ENCODE results near the gene KCNK16.

Gene KCNK16

DNA sequence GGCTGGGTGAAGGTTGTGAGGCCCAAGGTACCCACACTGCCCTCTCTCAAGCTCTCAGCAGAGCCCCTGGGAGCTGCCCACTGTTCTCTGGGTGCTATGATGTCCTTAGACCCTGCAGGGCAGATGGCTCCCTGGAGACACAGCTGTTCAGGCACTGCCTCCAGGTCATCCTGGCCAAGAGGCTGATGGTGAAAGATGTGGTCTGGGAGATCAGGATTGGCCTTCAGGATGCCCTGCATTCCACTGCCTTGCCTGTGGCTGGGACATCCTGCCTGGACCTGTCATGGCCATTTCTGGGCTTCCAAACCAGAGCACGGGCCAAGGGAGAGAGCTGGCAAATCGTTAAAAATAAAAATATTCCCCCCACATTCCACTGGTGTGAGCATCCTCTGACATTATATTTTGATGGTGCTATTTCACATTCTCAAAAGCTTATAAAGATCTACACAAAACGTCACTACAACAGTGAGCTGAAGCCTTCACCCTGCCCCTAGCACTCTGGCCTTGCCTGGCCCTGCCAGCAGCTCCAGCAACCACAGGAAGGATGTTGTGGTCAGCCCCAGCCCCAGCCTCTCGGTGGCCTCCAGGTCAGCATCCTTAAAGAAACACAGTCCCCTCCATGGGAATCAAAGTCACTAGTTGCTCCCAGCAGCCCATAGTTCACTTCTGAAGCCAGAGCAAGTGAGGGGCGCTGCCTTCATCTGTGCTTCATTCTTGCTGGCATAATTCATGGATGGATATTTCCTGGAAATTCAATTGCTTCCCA, 13.5 kb upstream of the KCNK16 start:
- TF ChIP-seq, protein P1, sequence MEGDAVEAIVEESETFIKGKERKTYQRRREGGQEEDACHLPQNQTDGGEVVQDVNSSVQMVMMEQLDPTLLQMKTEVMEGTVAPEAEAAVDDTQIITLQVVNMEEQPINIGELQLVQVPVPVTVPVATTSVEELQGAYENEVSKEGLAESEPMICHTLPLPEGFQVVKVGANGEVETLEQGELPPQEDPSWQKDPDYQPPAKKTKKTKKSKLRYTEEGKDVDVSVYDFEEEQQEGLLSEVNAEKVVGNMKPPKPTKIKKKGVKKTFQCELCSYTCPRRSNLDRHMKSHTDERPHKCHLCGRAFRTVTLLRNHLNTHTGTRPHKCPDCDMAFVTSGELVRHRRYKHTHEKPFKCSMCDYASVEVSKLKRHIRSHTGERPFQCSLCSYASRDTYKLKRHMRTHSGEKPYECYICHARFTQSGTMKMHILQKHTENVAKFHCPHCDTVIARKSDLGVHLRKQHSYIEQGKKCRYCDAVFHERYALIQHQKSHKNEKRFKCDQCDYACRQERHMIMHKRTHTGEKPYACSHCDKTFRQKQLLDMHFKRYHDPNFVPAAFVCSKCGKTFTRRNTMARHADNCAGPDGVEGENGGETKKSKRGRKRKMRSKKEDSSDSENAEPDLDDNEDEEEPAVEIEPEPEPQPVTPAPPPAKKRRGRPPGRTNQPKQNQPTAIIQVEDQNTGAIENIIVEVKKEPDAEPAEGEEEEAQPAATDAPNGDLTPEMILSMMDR (IDR thresholded peaks at IDR 0.05; ENCODE audit: insufficient read depth, low read depth, low read length, missing control alignments): no peak
- no peak overlapping the region for H3K4me3 ChIP-seq (ENCODE audit: low read depth, low read length)
- DNase-seq (ENCODE audit: low read depth): peak; percentile 37

DNA sequence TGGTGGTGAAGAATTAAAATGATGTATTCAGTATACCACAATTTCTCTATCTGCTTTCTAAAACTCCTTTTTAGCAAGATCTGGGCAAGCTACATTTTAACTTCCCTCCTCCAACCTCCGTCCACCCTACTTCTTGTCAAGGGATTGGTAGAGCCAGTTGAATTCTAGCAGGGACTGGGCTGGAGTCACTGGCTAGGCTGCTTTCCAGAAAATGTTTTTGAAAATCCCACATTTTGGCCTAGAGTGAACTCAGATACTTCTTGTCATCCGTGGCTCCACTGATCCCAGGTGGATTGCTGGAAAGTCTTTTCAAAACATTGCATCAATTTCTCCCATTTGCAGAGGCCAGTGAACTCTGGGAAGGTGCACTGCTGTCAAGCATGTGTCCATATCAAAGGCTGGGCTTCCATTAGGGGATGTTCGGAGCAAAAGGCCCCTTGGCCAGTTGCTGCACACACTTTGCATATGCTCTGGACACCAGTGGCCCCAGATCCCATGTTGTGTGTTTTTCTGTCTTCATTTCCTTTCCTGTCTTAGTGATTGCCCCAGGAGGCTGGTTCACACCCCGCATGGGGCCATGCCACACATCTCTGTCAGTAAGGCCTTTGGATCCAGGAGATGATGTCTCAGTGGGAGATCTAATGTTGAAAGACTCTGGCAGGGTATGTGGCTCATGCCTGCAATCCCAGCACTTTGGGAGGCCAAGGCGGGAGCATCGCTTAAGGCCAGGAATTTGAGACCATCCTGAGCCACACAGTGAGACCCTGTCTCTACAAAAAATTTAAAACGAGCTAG, 11.3 kb upstream of the KCNK16 start:
- TF ChIP-seq, protein P1 (IDR thresholded peaks at IDR 0.05; ENCODE audit: insufficient read depth, low read depth, low read length, missing control alignments): no peak
- DNase-seq (ENCODE audit: low read depth): no peak
- no peak overlapping the region for H3K4me3 ChIP-seq (ENCODE audit: low read depth, low read length)

DNA sequence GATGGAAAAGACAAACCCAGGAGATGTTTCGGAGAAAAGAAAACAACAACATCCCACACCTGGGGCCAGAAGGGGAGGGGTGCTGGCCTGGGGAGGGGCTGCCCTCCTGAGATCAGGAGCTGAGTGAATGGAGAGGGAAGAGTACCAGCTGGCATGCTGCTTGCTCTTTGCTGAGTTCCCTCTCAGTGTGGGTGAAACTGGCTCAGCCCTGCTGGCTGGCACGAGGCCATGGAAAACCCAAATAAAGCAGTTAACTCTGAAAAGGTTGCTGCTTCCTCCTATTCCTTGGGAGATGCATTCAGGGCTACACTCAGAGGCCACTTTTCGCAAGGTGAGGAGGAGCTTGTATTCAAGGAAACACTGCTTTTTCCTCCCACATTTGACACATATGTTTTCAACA, 8.0 kb upstream of the KCNK16 start:
- no peak for DNase-seq (ENCODE audit: low read depth)
- TF ChIP-seq, protein P1 (IDR thresholded peaks at IDR 0.05; ENCODE audit: insufficient read depth, low read depth, low read length, missing control alignments): no peak
- no peak overlapping the region for H3K4me3 ChIP-seq (ENCODE audit: low read depth, low read length)

GRCh38 chr6:39330057-39330456, 7.6 kb upstream of the KCNK16 start:
- H3K4me3 ChIP-seq (ENCODE audit: low read depth, low read length): no peak overlapping the region
- TF ChIP-seq, protein P1 (IDR thresholded peaks at IDR 0.05; ENCODE audit: insufficient read depth, low read depth, low read length, missing control alignments): no peak
- peak; percentile 62 for DNase-seq (ENCODE audit: low read depth)

GRCh38 chr6:39328066-39328465, 5.6 kb upstream of the KCNK16 start:
- no peak overlapping the region for H3K4me3 ChIP-seq (ENCODE audit: low read depth, low read length)

GRCh38 chr6:39327507-39327906, 5.0 kb upstream of the KCNK16 start:
- no peak overlapping the region for H3K4me3 ChIP-seq (ENCODE audit: low read depth, low read length)
- TF ChIP-seq, protein P1 (IDR thresholded peaks at IDR 0.05; ENCODE audit: insufficient read depth, low read depth, low read length, missing control alignments): no peak
- DNase-seq (ENCODE audit: low read depth): no peak

More at GRCh38 chr6:39328066-39328465, 5.6 kb upstream of the KCNK16 start:
- DNase-seq (ENCODE audit: low read depth): no peak
- TF ChIP-seq, protein P1 (IDR thresholded peaks at IDR 0.05; ENCODE audit: insufficient read depth, low read depth, low read length, missing control alignments): no peak
